Articular chondrocyte of knee joint (primary cell): ENCODE measurements around the gene KLRC3. TPM values are rescaled to one million over a fixed set of nuclear protein-coding genes. Genes with fewer than 3 reads are reported as not detected.

ENCODE experiments used
- total RNA-seq: library from RNA; depleted of rRNA; stranded (reverse); fragments of >200 nt; gene quantifications from 2 replicates; pipeline ENCODE4 v1.2.3, GENCODE V29; 2012

The KLRC3 gene
- 0.22 TPM in 1 of 2 replicates, not detected in the other for total RNA-seq

DNA sequence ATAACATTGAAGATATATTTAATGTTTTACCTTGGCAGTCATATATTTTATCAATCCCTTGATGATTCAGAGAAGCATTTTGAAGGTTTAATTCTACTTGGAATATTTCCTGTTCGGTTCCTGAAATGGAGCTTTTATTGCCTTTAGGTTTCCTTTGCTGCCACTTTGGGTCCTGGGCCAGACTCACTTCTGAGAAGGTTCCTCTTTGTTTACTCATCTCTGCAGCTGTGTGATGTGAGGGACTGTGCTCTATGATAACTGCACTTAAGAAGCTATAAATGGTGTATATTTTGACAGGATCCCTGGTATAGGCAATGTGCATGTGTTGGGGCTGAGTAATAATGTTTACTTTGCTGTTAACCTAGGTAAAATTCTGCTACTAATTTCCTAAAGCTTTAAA is at the start of gene KLRC3:
KLRC3 (minus strand) TSS at position 262 of the 400 bp plus-strand sequence; CDS start at position 217, 45 bp downstream.

DNA sequence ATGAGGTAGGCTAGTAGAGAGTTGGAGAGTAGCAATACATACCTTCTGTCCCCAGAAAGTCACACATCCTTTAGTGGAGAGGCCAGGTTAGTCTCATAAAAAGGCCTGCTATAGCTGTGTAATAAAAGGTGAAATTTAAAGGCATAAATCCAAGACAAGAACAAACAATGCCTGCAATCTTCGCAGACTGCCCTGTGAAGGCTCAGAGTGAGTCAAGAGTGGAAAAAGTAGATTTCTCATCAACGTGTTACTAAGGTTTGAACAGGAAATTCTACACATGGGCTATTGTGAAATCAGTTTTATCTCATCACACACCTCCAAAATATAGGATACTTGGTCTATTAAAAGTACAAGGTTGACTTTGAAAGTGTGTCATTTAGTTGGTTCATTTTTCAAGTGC is 32.8 kb upstream of the KLRC3 start, which contains the start of gene KLRC1:
KLRC1 (minus strand) TSS at position 222 of the 400 bp plus-strand sequence. CDS start 2,221 bp downstream, outside the sequence.

DNA sequence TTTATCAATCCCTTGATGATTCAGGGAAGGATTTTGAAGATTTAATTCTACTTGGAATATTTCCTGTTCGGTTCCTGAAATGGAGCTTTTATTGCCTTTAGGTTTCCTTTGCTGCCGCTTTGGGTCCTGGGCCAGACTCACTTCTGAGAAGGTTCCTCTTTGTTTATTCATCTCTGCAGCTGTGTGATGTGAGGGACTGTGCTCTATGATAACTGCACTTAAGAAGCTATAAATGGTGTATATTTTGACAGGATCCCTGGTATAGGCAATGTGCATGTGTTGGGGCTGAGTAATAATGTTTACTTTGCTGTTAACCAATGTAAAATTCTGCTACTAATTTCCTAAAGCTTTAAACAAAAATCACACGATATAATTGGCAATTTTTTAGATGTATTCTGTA is 15.4 kb upstream of the KLRC3 start, which contains the start of gene KLRC2:
KLRC2 (minus strand) TSS at position 195 of the 400 bp plus-strand sequence; CDS start at position 171, 24 bp downstream.

DNA sequence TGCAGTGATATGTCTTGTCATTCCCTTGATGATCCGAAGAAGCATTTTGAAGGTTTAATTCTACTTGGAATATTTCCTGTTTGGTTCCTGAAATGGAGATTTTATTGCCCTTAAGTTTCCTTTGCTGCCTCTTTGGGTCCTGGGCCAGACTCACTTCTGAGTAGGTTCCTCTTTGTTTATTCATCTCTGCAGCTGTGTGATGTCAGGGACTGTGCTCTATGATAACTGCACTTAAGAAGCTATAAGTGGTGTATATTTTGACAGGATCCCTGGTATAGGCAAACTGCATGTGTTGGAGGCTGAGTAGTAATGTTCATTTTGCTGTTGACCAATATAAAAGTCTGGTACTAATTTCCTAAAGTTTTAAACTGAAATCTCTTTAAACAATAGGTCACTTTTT is 11.0 kb downstream of the KLRC3 start, which contains the start of gene KLRC4:
KLRC4 (minus strand) TSS at position 366 of the 400 bp plus-strand sequence; CDS start at position 184, 182 bp downstream.

DNA sequence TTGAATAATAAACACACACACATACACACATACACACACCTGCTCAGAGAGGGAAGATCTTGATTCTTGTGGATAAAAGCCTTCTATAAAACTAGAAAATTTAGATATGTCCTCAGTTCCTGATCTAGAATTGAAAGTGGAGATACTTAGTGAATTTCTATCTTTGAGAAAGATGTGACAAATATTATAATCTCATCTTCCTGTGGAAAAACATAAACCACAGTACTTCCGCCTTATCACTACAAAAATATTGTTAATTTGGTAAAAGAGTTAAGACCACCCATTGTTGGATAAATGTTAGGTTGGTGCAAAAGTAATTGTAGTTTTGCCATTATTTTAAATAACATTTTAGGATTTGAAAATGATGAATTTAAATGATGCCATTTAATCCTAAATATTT is 30.5 kb downstream of the KLRC3 start, which contains the start of gene KLRK1:
KLRK1 (minus strand) TSS at position 138 of the 400 bp plus-strand sequence. CDS start 1,231 bp downstream, outside the sequence.

Other genes starting within 250 kb of the KLRC3 start
- not detected in 2 replicates for gene OLR1, start 248.5 kb downstream of the KLRC3 start, total RNA-seq
- not detected in 2 replicates for gene TMEM52B, start 241.6 kb downstream of the KLRC3 start, total RNA-seq
- 46.3 and 49.6 TPM in 2 replicates for gene GABARAPL1, start 207.7 kb downstream of the KLRC3 start, total RNA-seq
- gene KLRD1, start 112.7 kb downstream of the KLRC3 start, total RNA-seq = 0.65 and 1.2 TPM in 2 replicates
- gene KLRK1, start 30.6 kb downstream of the KLRC3 start, total RNA-seq = 0.65 TPM in 1 of 2 replicates, not detected in the other
- gene KLRC4, start 10.8 kb downstream of the KLRC3 start, total RNA-seq = not detected in 2 replicates
- gene KLRC2, start 15.4 kb upstream of the KLRC3 start, total RNA-seq = not detected in 2 replicates
- not detected in 2 replicates for gene KLRC1, start 32.8 kb upstream of the KLRC3 start, total RNA-seq
- 1.7 and 4.0 TPM in 2 replicates for gene EIF2S3B, start 85.3 kb upstream of the KLRC3 start, total RNA-seq
- 25.8 and 27.7 TPM in 2 replicates for gene MAGOHB, start 193.0 kb upstream of the KLRC3 start, total RNA-seq